ENCODE results near the gene AKAP6. TPM values are rescaled to one million over a fixed set of nuclear protein-coding genes. Genes with fewer than 3 reads are reported as not detected.

The AKAP6 gene
- total RNA-seq, 1 experiment from 2014 or later, result 1.9 TPM

DNA sequence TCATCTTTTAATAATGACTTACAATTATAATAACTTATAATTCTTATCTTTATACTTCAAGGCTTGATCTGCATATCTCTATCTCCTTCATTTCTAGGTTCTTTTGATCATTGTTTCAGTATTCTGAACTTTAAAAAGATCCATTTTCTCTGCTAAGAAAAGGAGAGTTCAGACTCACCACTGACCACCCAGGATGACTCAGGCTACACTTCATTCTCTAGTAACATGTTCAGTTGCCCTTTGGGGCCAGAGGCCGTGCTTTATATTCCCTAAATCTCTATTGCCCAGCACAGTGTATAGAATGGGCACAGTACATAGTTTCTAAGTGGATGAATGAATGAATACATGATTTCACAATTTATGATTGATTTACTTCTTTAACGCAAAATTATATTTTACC lies 268.7 kb downstream of the AKAP6 start:
- POLR2A ChIA-PET, result no interaction called here
- Histone ChIP-seq H3K79me2 (ENCODE audit: insufficient read depth, low read length) (no peaks in the 10 kb centered on the region), H3K4me1 (ENCODE audit: control insufficient read depth in 1 of 2, insufficient read depth in 2 of 2, low read length in 2 of 2) (no peaks in the 10 kb centered on the region), H3K9me3 (ENCODE audit: control insufficient read depth in 1 of 2, insufficient read depth in 1 of 2, low read depth in 1 of 2, low read length in 2 of 2) (no peaks in the 10 kb centered on the region), H2AFZ (ENCODE audit: low read depth, low read length, poor library complexity, severe bottlenecking) (no peak overlapping the region), H3K27me3 (ENCODE audit: insufficient read depth, low read length) (peaks cover 31% of the 10 kb centered on the region), H3K9ac (ENCODE audit: low read length) (no peak overlapping the region), H3K4me3 (replicated peaks in 1 of 2; ENCODE audit: low read depth in 1 of 2, low read length in 2 of 2) (no peak overlapping the region), H3K9me2 (ENCODE audit: insufficient read depth) (no peaks in the 10 kb centered on the region), H3K36me3 (ENCODE audit: control insufficient read depth in 1 of 2, insufficient read depth in 2 of 2, low read length in 2 of 2) (no peaks in the 10 kb centered on the region), H3K4me2 (ENCODE audit: low read length) (no peak overlapping the region), H3K27ac (ENCODE audit: low read depth, low read length) (no peak overlapping the region), H4K20me1 (ENCODE audit: insufficient read depth) (no peaks in the 10 kb centered on the region)
- intact Hi-C loops (cut with micrococcal nuclease), result no loop called here
- ATAC-seq (no peak), DNase-seq (ENCODE audit: low read depth, low spot score) (no peak)
- RAD21 ChIA-PET (ENCODE audit: low non-redundant PET in 1 of 2, low total read pairs in 2 of 2, uncharacterized antibody in 2 of 2, unreplicated experiment in 2 of 2), result no interaction called here
- TF ChIP-seq POLR2A (IDR thresholded peaks at IDR 0.05; ENCODE audit: borderline replicate concordance, extremely low read depth, insufficient read depth, insufficient read length) (no peak), POLR2AphosphoS5 (IDR thresholded peaks at IDR 0.05; ENCODE audit: low read depth, low read length) (no peak), SRF (IDR thresholded peaks at IDR 0.05; ENCODE audit: low read depth) (no peak), ZNF274 (IDR thresholded peaks at IDR 0.05; ENCODE audit: low read depth, low read length) (no peak)
- no TSS peak for BruUV-seq (replicated peaks)
- CTCF ChIA-PET, result no interaction called here

DNA sequence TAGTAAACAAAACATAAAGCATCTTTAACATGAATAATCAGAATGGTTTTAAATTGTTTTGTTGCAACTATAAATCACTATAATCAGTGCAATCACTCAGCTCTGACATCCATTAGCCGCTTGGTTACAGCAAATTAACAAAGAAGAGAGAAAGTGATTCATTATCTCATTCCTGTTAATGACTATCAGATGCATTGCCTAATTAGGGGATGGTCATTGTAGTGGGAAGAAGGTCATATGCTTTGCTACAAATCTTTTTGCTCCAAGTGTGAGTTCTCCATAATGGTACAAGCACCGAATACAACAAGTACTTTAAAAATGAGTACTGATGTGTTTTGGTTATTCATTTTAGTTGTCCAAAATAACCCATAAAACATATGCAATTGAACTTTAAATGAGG lies 272.0 kb downstream of the AKAP6 start:
- no peaks in the 10 kb centered on the region for H3K79me2 ChIP-seq (ENCODE audit: insufficient read depth, low read length)
- POLR2A ChIA-PET, result no interaction called here
- intact Hi-C loops (cut with micrococcal nuclease), result no loop called here

More for the DNA sequence above, 272.0 kb downstream of the AKAP6 start:
- no TSS peak for BruUV-seq (replicated peaks)
- DNase-seq (ENCODE audit: low read depth, low spot score) (no peak), ATAC-seq (no peak)
- H3K4me2 ChIP-seq (ENCODE audit: low read length), result no peak overlapping the region
- no peak overlapping the region for H3K4me3 ChIP-seq (replicated peaks in 1 of 2; ENCODE audit: low read depth in 1 of 2, low read length in 2 of 2)
- H3K4me1 ChIP-seq (ENCODE audit: control insufficient read depth in 1 of 2, insufficient read depth in 2 of 2, low read length in 2 of 2), result no peaks in the 10 kb centered on the region
- H4K20me1 ChIP-seq (ENCODE audit: insufficient read depth), result no peaks in the 10 kb centered on the region
- CTCF ChIA-PET, result no interaction called here
- H2AFZ ChIP-seq (ENCODE audit: low read depth, low read length, poor library complexity, severe bottlenecking), result no peak overlapping the region
- H3K9me2 ChIP-seq (ENCODE audit: insufficient read depth), result no peaks in the 10 kb centered on the region
- H3K27me3 ChIP-seq (ENCODE audit: insufficient read depth, low read length), result peaks cover 16% of the 10 kb centered on the region
- no peaks in the 10 kb centered on the region for H3K36me3 ChIP-seq (ENCODE audit: control insufficient read depth in 1 of 2, insufficient read depth in 2 of 2, low read length in 2 of 2)
- no peak overlapping the region for H3K9ac ChIP-seq (ENCODE audit: low read length)
- TF ChIP-seq TCF7L2 (IDR thresholded peaks at IDR 0.05; ENCODE audit: borderline replicate concordance, extremely low read depth, insufficient read depth, insufficient read length), result no peak
- TF ChIP-seq ELF1 (IDR thresholded peaks at IDR 0.05; ENCODE audit: borderline replicate concordance, low read depth), result no peak
- no peak for TF ChIP-seq CEBPB (IDR thresholded peaks at IDR 0.05; ENCODE audit: low read depth)
- no peak for TF ChIP-seq MAX (IDR thresholded peaks at IDR 0.05)
- H3K27ac ChIP-seq (ENCODE audit: low read depth, low read length), result no peak overlapping the region
- RAD21 ChIA-PET (ENCODE audit: low non-redundant PET in 1 of 2, low total read pairs in 2 of 2, uncharacterized antibody in 2 of 2, unreplicated experiment in 2 of 2), result no interaction called here
- no peaks in the 10 kb centered on the region for H3K9me3 ChIP-seq (ENCODE audit: control insufficient read depth in 1 of 2, insufficient read depth in 1 of 2, low read depth in 1 of 2, low read length in 2 of 2)
